HG03103 (cell line): ENCODE results near the gene CAPN5.

Experiments used
- ATAC-seq: cut with Tn5 transposase; IDR thresholded peaks from one replicate; pipeline ENCODE4 v1.9.1; 2021; ENCODE audit warnings: low read depth; ENCODE audit not compliant: unreplicated experiment

Gene CAPN5

DNA sequence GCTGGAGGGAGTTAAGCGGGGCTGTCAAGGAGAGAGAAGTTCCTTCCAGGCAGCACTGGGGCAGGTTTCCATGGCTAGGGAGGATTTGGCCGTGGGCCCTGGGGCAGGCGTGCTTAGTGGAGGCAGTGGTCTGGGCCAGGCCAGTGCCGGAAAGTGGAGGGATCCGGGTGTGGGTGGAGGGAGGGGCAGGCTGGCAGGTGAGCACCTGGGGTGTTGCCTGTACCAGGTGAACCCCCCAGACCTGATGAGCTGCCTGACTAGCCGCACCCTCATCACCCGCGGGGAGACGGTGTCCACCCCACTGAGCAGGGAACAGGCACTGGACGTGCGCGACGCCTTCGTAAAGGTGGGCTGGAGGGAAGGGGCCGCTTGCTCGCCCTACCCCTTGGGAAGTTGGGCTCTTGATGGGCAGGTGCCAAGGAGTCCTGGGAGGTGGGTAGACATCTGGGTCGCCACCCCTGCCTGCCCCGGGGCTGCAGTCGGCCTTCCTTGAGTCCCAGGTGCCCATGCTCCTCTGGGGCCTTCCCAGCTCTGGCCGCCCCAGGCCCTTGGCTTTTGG lies 93.2 kb downstream of the CAPN5 start:
- ATAC-seq, result no peak

DNA sequence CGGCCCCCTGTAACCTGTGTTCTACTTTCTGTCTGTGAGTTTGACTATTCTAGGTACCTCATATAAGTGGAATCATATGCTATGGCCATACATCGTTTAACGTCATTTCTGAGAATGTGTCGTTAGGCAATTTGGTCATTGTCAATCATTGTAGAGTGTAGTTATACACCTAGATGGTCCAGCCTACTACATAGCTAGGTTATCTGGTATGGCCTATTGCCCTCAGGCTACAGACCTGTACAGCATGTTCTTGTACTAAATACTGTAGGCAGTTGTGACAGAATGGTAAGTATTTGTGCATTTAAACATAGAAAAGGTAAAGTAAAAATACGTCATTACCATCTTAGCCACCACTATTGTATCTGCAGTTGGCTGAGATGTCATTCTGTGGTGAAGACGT lies 96.5 kb downstream of the CAPN5 start:
- no peak for ATAC-seq

DNA sequence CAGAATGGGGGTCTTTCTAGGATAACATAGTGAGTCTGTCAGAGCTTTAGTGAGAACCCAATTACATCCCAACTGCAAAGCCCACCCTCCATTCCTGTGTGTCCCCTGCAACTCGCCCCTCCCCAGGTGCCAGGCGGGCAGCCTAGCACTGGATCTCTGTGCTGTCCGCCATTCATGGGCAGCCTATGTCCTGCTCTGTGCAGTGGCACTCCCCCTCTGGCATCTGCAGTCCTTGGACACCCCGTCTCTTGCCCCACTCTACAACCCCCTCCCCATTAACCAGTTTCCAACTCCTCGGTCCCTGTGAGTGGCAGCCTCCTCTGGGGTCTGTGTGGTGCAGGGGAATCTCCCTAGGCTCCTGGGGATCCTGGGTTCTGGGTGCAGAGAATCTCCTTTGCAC lies 98.3 kb downstream of the CAPN5 start:
- ATAC-seq, result no peak

DNA sequence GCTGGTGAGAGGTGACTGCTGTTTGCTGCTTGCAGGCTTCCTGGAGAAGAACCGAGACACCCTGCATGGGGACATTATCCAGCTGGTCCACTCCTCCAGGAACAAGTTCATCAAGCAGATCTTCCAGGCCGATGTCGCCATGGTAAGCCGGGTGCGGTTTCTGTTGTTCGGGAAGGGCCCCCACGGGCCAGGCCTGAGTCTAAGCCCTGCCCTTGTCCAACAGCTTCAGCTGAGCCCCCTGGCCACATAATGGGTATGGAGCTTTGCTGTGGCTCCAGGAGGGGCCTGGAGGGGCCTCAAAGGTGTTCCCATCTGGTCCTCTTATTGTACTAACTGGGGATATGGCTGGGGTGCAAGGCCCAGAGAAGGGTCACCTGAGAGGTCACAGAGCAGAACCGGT lies 99.2 kb downstream of the CAPN5 start:
- no peak for ATAC-seq

DNA sequence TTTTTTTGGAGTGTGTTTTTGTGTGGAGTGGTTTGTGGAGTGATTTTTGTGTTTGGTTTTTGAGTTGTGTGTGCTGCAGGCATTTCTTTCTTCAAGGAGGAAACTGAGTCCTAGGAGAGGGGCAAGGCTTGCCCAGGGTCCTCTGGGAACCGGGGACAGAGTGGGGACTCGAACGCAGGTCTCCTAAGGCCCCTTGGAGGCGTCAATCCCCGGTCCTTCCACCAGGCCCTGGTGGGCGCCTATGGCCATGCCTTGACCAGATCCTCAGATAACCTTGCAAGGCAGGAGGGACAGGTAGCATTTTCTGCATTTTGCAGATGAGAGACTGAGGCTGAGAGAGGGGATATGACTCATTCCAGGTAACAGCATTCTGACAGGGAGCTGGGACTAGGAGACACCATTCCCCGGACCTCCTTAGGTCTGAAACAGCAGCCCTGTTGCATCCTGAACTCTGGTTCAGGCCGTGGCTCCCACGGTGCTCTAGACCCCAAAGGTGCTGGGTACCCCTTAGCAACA lies 100.4 kb downstream of the CAPN5 start:
- no peak for ATAC-seq

DNA sequence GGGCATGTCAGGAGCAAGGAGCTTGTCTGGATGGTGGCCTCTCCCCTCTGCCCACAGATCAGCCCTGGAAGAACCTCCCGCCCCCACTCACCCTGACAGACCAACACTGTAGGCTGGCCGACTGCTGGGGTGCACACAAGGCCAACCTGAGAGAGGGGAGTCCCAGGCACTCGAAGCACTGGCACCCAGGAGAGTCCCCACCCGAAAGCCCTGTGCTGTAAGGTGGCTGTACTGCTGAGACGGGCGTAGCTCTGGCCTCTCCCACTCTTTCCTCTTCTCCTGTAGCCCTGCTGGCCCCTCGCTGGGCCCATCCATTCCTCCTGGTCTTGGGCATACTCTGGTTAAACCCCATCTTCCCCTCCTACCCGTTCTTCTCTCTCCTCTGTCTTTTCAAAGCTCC lies 101.0 kb downstream of the CAPN5 start:
- no peak for ATAC-seq

DNA sequence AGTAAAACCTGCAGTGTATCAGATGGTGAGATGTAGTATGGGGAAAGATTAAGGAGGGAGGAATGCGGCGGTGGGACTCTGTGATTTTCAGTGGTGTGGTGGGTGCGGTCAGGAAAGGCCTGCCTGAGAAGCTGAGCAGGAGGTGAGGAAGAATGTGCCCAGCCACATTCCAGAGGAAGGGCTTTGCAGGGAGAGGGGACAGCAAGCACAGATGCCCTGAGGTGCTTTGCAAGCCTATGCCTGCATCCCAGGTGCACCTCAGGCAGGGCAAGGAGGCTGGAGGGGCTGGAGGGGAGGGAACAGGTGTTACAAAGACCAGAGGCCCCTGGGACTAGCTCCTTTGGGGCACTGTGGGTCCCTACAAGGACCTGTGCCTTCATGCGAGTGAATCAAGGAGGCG lies 103.3 kb downstream of the CAPN5 start:
- no peak for ATAC-seq

DNA sequence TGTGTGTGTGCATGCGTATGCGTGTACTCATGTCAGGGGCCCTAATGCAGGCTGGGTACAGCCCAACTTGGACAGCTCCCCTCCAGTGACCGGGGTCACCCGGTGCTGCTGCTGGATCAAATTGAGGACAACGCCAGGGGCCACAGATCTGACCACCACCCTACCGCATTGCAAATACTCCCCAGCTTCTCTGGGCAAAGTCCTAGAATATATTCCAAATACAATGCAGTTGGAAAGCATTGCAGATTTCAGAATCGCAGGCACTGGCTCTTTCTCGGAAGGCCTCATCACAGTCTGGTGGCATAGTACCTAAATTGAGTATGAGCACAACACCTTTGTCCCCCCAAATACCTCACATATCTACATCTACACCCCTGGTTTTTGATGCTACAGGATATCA lies 104.5 kb downstream of the CAPN5 start:
- no peak for ATAC-seq

DNA sequence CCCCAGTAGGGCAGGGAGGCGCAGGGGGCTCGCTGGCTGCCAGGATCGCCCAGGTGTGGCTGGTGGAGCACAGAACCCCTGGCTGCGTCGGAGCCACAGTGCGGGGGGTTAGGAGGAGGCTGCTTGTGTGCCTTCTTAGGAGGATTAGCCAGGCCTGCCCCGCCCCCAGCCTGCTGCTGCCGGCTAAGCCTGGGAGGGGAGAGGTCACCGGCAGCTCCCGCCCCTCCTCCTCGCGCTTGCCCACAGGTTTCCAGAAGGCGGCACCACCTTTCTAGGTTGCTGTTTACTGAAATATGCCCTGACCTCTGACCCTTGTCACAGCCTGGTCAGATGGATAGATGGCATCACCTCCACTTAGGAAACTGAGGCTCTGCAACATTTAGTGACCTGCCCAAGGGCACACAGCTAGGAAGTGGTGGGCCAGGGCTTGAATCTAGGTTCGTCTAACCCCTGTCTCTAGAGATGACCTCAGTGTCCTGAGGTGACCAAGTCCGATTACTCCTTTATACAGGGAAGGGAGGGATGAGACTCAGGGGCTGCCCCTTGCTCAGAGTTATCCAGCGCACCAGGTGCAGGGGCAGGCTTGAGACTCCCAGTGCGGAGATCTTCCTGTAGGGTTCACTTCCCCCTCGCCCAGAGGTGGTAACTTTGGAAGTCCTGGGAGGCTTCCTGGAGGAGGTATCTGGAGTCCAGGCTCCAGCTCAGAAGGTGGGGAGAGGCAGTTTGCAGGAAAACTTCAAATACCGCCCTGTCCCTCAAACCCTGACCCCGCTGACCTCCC lies 105.3 kb downstream of the CAPN5 start:
- no peak for ATAC-seq

DNA sequence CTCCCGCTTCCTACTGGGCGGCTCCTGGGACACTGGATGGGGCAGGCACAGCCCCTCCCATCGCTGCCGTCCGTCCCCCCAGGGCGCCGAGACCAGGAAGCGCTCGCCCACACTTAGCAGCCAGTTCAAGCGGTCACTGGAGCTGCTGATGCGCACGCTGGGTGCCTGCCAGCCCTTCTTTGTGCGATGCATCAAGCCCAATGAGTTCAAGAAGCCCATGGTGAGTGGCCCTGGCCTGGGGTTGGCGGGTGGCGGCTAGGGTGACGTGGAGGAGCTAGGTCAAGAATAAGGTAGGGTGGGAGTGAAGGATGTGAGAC lies 105.9 kb downstream of the CAPN5 start:
- ATAC-seq, result no peak

DNA sequence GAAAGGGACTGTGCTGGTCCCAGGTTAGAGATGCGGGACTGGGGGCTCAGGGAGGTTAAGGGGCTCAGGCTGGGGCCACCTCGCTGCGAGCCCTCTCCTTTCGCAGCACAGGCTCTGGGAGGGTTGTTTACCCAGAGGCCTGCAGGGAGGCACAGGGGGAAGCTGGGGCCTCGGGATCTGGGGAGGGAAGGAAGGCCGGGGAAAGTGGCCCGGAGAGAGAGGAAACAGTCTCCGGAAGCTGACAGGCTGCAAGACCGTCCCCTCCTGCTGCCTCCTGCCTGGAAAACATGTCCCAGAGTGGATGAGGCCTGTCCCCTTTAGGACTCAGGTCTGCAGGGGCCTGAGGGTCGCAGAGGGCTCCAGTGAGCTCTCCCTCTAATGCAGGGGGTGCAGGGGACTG lies 106.7 kb downstream of the CAPN5 start:
- no peak for ATAC-seq

DNA sequence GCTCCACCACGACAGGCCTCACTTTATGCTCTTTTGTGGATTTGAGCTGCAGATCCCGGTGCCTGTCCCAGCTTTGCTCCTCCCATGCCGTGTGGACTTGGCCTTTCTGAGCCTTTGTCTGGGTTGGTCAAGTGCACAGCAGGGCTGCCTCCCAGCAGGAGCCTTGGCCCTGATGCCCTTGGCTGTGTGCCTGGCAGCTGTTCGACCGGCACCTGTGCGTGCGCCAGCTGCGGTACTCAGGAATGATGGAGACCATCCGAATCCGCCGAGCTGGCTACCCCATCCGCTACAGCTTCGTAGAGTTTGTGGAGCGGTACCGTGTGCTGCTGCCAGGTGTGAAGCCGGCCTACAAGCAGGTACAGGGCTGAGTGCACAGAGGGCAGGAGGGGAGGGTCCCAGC lies 107.8 kb downstream of the CAPN5 start:
- no peak for ATAC-seq

DNA sequence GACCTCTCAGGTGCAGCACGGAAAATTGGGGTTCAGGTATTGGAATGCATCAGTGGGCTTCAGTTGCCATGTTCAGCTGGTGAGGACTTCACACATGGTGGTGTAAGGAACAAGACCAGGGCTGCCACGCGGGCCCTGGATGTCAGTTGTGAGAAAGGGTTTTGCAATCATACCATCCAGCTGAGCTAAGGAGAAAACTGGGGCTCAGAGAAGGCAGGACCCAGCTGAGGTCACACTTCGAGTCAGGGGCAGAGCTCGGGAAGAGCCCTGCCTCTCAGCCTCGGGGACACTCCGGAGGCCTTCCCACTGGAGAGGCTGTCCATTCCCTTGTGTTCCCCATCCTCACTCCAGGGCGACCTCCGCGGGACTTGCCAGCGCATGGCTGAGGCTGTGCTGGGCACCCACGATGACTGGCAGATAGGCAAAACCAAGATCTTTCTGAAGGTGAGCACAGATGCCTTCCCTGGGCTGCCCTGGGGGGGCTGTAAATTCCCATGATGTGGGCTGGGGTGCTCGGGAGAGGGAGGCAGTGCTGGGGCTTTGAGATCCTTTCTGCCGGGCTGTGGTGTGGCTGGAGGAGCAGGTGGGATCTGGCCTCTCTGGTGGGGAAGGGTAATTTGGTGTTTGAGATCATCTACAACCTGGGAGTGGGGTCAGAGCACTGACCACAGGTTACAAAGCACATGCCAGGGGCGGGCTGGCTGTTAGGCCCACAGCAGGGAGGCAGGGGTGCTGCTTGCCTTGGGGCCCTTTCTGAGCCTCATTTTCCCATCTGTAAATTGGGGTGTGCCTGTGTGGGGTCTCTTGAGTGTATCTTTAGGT lies 108.5 kb downstream of the CAPN5 start:
- no peak for ATAC-seq
